Stimulated activated CD8-positive, alpha-beta memory T cell treated with anti-CD3 and anti-CD28 coated beads, Interleukin-12 subunit alpha, Interleukin-12 subunit beta, amount 100 ng/mL, for 24 hours (primary cell): ENCODE data around the gene SNRNP35.
"Not testable (repeated sequence)": the region's sequence is repeated elsewhere in the genome, so short reads cannot be mapped to it uniquely, and the experiment has no call there.

Source experiments
- DNase-seq: peaks from one replicate; pipeline ENCODE4 v3.0.0-alpha.2; 2020; ENCODE audit errors: extremely low read depth

SNRNP35 gene

DNA sequence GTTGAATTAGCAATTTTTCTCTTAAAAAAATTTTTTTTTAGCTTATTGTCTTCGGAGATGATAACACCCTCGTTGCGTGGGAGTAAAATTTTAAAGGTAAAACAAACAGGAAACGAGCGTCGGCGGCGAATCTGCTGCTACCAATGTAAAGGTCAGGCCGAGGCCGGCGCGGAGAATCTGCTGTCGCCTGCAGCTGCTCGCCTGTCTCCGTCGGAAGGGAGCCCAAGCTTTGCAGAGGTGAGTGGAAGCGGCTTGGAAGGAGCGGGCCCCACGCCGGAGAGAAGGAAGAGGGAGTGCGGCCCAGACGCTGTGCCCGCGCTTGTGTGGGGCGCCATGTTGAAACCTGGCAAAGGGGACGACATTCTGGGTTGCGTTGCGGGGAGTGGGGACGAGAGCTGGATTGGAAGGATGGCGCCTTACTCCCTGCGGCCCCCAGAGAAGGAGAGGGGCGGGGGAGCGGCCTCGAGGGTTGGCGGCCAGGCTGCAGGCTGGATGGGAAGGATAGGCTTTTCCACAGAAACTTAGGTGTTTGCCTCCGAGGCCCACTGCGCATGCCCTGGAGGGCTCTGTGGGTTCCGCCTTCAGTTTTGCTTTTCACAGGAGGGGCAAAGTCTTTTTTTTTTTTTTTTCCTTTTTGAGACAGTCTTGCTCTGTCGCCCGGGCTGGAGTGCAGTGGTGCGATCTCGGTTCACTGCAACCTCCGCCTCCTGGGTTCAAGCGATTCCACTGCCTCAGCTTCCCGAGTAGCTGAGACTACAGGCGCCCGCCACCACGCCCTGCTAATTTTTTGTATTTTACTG, at the start of gene SNRNP35:
Gene SNRNP35 (plus strand): TSS at position 160 of the 800 bp plus-strand sequence. CDS start 7,402 bp downstream, outside the sequence.
- peak; percentile 53 for DNase-seq

- not testable (repeated sequence) for DNase-seq
Observed at GRCh38 chr12:123408619-123409018, 49.3 kb upstream of the SNRNP35 start.

DNA sequence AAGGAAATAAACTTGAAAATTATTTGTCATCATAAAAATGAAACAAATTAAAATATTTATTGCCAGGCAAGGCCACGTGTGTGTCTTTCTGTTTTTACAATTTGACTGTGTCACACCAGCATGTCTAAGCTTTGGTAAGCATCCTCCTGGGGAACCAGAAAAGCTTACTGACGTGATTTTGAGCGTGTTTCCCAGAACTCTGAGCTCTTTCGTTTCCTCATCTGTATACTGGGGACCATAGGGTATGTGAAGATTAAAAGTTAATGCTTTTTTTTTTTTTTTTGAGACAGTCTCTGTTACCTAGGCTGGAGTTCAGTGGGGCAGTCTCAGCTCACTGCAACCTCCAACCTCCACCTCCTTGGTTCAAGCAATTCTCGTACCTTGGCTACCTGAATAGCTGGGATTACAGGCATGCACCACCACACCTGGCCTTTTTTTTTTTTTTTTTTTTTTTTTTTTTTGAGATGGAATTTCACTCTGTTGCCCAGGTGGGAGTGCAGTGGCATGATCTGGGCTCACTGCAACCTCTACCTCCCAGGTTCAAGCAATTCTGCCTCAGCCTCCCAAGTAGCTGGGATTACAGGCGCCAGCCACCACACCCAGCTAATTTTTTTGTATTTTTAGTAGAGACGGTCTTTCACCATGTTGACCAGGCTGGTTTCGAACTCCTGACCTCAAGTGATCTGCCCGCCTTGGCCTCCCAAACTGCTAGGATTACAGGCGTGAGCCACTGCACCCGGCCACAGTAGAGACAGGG, 48.5 kb upstream of the SNRNP35 start:
- not testable (repeated sequence) for DNase-seq

DNA sequence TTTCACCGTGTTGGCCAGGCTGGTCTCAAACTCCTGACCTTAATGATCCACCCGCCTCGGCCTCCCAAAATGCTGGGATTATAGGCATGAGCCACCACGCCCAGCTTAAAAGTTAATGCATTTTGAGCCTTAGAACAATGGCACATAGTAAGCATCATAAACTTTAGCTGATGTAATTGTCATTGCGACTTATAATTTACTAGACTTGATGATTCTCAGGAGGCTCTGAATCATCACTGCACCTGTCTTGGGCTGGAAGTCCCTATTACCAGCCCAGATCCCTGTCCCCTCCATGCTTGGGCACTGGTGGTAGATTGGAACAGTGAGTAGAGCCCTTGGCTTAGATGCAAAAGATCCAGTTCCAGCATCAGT, 47.9 kb upstream of the SNRNP35 start:
- DNase-seq: no peak

DNA sequence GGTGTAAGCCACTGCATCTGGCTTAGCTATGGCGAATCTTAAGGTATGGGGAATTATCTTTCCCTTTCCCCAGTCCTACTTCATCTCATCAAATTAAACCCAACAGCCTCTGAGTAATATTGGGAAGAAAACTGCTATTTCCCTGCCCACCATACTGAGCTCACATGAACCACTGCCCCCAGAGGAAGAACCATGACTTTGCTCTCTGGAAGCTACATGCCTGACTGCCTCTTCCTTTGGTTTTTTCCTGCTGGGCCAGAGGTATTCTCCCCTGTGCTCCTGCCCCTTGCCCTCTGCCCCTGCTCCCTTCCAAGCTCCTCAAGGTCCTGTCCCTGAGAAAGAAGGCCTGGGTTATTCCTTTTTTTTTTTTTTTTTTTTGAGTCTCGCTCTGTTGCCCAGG, 36.6 kb upstream of the SNRNP35 start:
- DNase-seq: no peak

- no peak for DNase-seq
Observed at GRCh38 chr12:123427036-123427769, 30.7 kb upstream of the SNRNP35 start.

- no peak for DNase-seq
Observed at GRCh38 chr12:123428591-123428990, 29.3 kb upstream of the SNRNP35 start.

DNA sequence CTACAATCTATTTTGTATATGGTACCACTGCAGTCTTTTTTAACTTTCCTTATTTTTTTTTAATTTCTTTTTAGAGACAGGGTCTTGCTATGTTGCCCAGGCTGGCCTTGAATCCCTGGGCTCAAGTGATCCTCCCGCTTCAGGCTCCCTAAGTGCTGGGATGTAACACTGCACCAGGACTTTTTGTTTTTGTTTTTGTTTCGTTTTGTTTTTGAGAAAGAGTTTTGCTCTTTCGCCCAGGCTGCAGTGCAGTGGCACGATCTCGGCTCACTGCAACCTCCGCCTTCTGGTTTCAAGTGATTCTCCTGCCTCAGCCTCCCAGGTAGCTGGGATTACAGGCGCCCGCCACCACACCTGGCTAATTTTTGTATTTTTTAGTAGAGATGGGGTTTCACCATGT, 28.8 kb upstream of the SNRNP35 start:
- DNase-seq: not testable (repeated sequence)

- DNase-seq: not testable (repeated sequence)
Observed at GRCh38 chr12:123431951-123432817, 25.8 kb upstream of the SNRNP35 start.

DNA sequence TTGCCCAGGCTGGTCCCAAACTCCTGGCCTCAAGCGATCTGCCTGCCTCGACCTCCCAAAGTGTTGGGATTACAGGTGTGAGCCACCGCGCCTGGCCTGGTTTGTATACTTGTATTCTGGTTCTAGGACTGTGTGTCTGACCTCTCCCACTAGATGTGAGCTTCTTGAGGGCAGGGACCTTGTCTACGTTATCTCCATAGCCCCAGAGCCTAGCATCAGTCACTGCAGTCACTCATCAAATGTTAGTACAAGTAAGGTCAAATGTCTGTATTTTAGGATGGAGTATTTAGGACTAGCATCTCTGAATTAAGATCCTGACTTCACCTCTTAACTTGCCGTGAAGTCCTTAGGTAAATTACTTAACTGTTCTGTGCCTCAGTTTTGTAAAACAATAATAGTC, 24.3 kb upstream of the SNRNP35 start:
- no peak for DNase-seq

GRCh38 chr12:123435636-123436016, 22.3 kb upstream of the SNRNP35 start:
- DNase-seq: no peak

- peak; percentile 81 for DNase-seq
Observed at GRCh38 chr12:123436017-123436964, 21.6 kb upstream of the SNRNP35 start, which contains the start of gene RILPL2. Gene RILPL2, minus strand, starts transcription at chr12:123436684. Its CDS starts 264 bp downstream, at chr12:123436420.

DNA sequence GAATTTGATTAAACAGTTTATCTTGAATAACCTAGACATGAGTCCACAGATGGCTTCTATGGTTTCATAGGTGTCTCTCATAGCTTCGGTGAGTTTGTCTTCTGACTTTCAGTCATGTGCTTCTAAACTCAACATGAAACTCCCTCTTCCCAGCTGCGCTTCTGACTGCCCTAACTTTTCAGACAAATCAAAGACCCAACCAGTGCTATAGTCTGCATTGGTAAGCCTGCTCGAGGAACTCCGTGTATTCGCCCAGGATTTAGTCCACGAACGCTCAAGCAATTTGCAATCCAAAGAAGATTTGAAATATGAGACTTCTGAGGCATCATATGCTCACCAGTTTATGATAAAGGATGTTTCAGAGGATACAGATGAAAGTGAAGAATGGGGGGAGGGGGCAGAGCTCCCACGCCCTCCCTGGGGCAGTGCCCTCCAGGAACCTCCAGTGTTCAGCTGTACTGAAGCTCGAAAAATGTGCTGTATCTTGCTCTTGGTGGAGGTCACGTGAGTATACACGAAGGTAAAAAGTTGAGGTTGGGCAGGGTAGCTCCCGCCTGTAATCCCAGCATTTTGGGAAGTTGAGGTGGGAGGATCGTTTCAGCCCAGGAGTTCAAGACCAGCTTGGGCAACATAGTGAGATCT, 16.3 kb upstream of the SNRNP35 start:
- no peak for DNase-seq

GRCh38 chr12:123442774-123443173, 15.2 kb upstream of the SNRNP35 start:
- no peak for DNase-seq

DNA sequence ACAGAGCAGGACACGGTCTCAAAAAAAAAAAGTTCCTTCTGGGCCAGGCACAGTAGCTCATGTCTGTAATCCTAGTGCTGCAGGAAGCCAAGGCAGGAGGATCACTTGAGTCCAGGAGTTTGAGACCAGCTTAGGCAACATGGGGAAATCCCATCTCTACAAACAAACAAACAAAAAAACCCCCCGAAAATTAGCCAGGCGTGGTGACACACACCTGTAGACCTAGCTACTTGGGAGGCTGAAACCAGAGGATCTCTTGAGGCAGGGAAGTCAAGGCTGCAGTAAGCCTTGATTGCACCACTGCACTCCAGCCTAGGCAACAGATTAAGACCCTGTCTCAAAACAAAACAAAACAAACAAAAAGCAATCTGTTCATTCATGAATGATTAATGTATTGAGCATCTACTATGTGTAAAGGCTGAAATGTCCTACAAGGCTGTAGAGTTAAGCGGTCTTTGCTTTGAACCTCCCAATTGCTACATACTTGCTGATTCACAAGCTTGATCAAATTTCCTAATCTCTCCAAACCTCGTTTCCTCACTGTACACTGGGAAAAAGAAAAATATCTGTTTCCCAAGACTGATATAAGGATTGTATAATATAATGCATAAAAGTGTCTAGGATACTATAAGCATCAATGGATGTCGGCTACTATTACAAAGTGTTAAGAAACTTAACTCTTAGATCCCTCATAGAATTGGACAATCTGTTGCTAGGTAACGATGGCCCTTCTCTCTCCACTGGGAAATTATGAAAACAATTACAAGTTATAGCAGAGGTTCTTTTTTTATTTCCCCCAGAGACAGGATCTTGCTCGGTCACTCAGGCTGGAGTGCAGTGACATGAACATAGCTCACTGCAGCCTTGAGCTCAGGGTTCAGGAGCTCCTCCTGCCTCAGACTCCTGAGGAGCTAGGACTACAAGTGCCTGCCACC, 13.6 kb upstream of the SNRNP35 start:
- DNase-seq: no peak

DNA sequence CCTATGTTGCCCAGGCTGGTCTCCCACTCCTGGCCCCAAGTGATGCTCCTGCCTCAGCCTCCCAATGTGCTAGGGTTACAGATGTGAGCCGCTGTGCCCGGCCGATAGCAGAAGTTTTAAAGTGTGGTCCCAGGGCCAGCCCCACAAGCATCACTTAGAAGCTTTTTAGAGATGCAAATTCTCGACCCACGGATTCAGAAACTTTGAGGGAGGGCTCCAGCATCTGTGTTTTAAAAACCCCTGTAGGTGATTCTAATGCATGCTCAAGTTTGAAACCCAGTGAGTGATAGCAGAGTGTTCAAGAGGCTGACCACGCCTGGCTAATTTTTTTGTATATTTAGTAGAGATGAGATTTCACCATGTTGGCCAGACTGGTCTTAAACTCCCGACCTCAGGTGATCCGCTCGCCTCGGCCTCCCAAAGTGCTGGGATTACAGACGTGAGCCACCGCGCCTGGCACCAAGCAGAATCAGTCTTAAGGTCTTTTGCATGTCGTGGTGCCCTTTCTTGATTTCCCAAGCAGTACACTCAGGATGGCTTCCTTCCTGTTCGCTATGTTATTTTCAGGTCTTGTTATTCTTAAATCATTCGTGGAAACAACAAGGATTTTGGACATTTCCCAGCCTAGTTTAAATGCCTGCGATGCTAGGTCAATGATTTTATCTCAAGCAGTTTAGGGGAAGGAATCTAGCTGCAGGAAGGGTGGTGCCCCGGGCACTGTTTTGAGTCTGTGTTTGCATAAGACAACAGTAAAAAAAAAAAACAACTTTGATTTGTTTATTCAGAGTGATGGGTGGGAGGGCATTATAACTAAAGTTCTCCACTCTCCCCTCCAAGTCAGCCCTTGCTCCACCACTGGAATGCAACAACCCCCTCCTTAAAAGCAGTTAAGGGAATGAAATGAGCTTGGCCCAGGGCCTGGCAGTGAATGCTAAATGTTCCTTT, 12.3 kb upstream of the SNRNP35 start:
- no peak for DNase-seq

DNA sequence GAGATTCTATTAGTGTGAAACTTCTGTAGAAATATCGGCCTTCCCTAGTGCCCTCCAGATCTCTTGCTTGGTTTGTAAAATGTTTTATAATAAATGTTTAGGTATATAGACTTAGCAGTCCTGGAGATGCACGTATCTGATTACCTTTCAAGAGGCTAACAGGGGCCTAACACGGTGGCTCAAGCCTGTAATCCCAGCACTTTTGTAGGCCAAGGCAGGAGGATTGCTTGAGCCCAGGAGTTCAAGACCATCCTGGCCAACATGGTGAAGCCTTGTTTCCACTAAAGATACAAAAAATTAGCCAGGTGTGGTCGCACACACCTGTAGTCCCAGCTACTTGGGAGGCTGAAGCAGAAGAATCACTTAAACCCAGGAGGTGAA, 11.6 kb upstream of the SNRNP35 start:
- DNase-seq: no peak
